A549 (cell line): Measurements from ENCODE around the gene LLPH. TPM values are rescaled to one million over a fixed set of nuclear protein-coding genes. Genes with fewer than 3 reads are reported as not detected.
A peak's percentile ranks its signal among the peaks of the same experiment; 100 is the strongest.

Experiments used
- ATAC-seq, 2 experiments: fragments of 200-7000 bp in 1 of 2; fragments of >200 bp in 1 of 2; cut with Nextera tagmentation in 1 of 2; cut with Tn5 transposase in 1 of 2; 3 replicates each; pipeline versions ENCODE4 v1.8.0 to v1.9.1; 2018 to 2020; ENCODE audit warnings: mild to moderate bottlenecking in 1 of 2, moderate library complexity in 1 of 2
- CTCF ChIA-PET: fragments of 300-600 bp; sonication (Branson Sonifier 250); formaldehyde crosslinking; extraction: SDS; loops from one replicate; lab custom pipeline; 2021; ENCODE audit warnings: antibody characterized with exemption, inconsistent platforms; lab: Yijun Ruan, JAX
- POLR2A ChIA-PET: fragments of 350-600 bp; formaldehyde crosslinking; extraction: SDS; loops from one replicate; lab custom pipeline; 2021; ENCODE audit warnings: antibody characterized with exemption, inconsistent platforms; lab: Yijun Ruan, JAX
- DNase-seq, 2 experiments: peaks; one replicate each; pipeline versions ENCODE4 v3.0.0 to v3.0.0-alpha.2; 2011 to 2016; ENCODE audit warnings: low read depth in 1 of 2, low spot score in 1 of 2
- FAIRE-seq: peaks from 2 replicates; lab custom pipeline; 2011; peaks lifted over from hg19 to GRCh38; lab: Jason Lieb, UNC
- H3K27ac ChIP-seq, 2 experiments: fragments of >200 bp; sonication (Bioruptor Twin); formaldehyde crosslinking; 3 replicates each; pipeline ENCODE4 v1.5.1; 2016 to 2017
- H3K4me1 ChIP-seq: fragments of >200 bp; sonication (Bioruptor Twin); formaldehyde crosslinking; 3 replicates; pipeline ENCODE4 v1.6.1; 2016
- H3K4me2 ChIP-seq: fragments of >200 bp; sonication (Bioruptor Twin); formaldehyde crosslinking; 3 replicates; pipeline ENCODE4 v1.6.1; 2016
- H3K4me3 ChIP-seq: fragments of >200 bp; sonication (Bioruptor Twin); formaldehyde crosslinking; 3 replicates; pipeline ENCODE4 v1.5.1; 2016
- H3K9me3 ChIP-seq: fragments of >200 bp; sonication (Bioruptor Twin); formaldehyde crosslinking; 3 replicates; pipeline ENCODE4 v1.6.1; 2016
- BHLHE40 ChIP-seq: IDR thresholded peaks from 2 replicates; pipeline ENCODE4 v1.6.1; 2012; ENCODE audit warnings: low read depth, low read length, inconsistent platforms
- CBX8 ChIP-seq: fragments of 200-600 bp; sonication (generic); IDR thresholded peaks from 2 replicates; pipeline ENCODE4 v1.6.1; 2016
- CHD2 ChIP-seq: fragments of 150-350 bp; IDR thresholded peaks from 2 replicates; pipeline ENCODE4 v1.6.1; 2014; ENCODE audit warnings: low read length; ENCODE audit not compliant: partially characterized antibody
- CHD4 ChIP-seq: fragments of 200-600 bp; sonication (generic); IDR thresholded peaks from 2 replicates; pipeline ENCODE4 v1.6.1; 2016; ENCODE audit warnings: antibody characterized with exemption, mild to moderate bottlenecking, borderline replicate concordance
- EHMT2 ChIP-seq: fragments of 200-600 bp; sonication (generic); IDR thresholded peaks from 2 replicates; pipeline ENCODE4 v1.6.1; 2016; ENCODE audit warnings: antibody characterized with exemption, low read depth, mild to moderate bottlenecking, moderate library complexity
- EP300 ChIP-seq, 2 experiments: fragments of >200 bp; sonication (Bioruptor Twin); formaldehyde crosslinking; IDR thresholded peaks; 2 replicates in 1 of 2; 3 replicates in 1 of 2; pipeline ENCODE4 v1.6.1; 2016 to 2017
- ESRRA ChIP-seq: fragments of 150-350 bp; IDR thresholded peaks from 2 replicates; pipeline ENCODE4 v1.6.1; 2014; ENCODE audit warnings: mild to moderate bottlenecking, low read length, borderline replicate concordance
- FOSB ChIP-seq: fragments of 250-450 bp; sonication (Bioruptor Pico); IDR thresholded peaks from 2 replicates; pipeline ENCODE4 v1.5.0; 2020; ENCODE audit warnings: mild to moderate bottlenecking, moderate library complexity
- FOSL2 ChIP-seq, 2 experiments: fragments of 450-650 bp in 1 of 2; fragments of >200 bp in 1 of 2; sonication (Bioruptor Twin) in 1 of 2; formaldehyde crosslinking; IDR thresholded peaks; 2 replicates each; pipeline versions ENCODE4 v1.5.0 to v1.6.1; 2016 to 2020; ENCODE audit warnings: mild to moderate bottlenecking in 1 of 2, moderate library complexity in 1 of 2
- HDAC2 ChIP-seq: fragments of 200-600 bp; sonication (generic); IDR thresholded peaks from 2 replicates; pipeline ENCODE4 v1.6.1; 2016
- HEYL ChIP-seq: fragments of 250-450 bp; sonication (Bioruptor Pico); IDR thresholded peaks from 2 replicates; pipeline ENCODE4 v1.8.0; 2021; ENCODE audit warnings: mild to moderate bottlenecking, moderate library complexity
- HOXA7 ChIP-seq: fragments of 250-450 bp; sonication (Bioruptor Pico); IDR thresholded peaks from 2 replicates; pipeline ENCODE4 v1.5.0; 2020; ENCODE audit warnings: mild to moderate bottlenecking, moderate library complexity
- HOXB13 ChIP-seq: fragments of 250-450 bp; sonication (Bioruptor Pico); IDR thresholded peaks from 2 replicates; pipeline ENCODE4 v1.5.0; 2020; ENCODE audit warnings: low read depth, mild to moderate bottlenecking, moderate library complexity
- HOXB5 ChIP-seq: fragments of 250-450 bp; sonication (Bioruptor Pico); IDR thresholded peaks from 2 replicates; pipeline ENCODE4 v1.5.0; 2020; ENCODE audit warnings: mild to moderate bottlenecking, moderate library complexity
- KDM1A ChIP-seq: fragments of 200-600 bp; sonication (generic); IDR thresholded peaks from 2 replicates; pipeline ENCODE4 v1.6.1; 2016; ENCODE audit warnings: low read depth, mild to moderate bottlenecking
- MAZ ChIP-seq: fragments of 150-350 bp; IDR thresholded peaks from 2 replicates; pipeline ENCODE4 v1.6.1; 2014; ENCODE audit warnings: antibody characterized with exemption, low read depth, low read length, borderline replicate concordance
- MYC ChIP-seq: IDR thresholded peaks from 2 replicates; pipeline ENCODE4 v1.6.1; 2012; ENCODE audit warnings: mild to moderate bottlenecking, inconsistent platforms, low read length, improper control_type of control experiment, borderline replicate concordance
- NPAS2 ChIP-seq: fragments of 250-450 bp; sonication (Bioruptor Pico); IDR thresholded peaks from 2 replicates; pipeline ENCODE4 v1.8.0; 2022; ENCODE audit warnings: mild to moderate bottlenecking, moderate library complexity, borderline replicate concordance
- NR3C1 ChIP-seq: fragments of >200 bp; sonication (Bioruptor Twin); formaldehyde crosslinking; IDR thresholded peaks from 3 replicates; pipeline ENCODE4 v1.6.1; 2017
- PHF8 ChIP-seq: fragments of 200-600 bp; sonication (generic); IDR thresholded peaks from 2 replicates; pipeline ENCODE4 v1.6.1; 2016; ENCODE audit warnings: low read depth, mild to moderate bottlenecking, antibody characterized with exemption, moderate library complexity, borderline replicate concordance
- POLR2A ChIP-seq: IDR thresholded peaks from 2 replicates; pipeline ENCODE4 v1.6.1; 2012; ENCODE audit warnings: mild to moderate bottlenecking, low read length
- POLR2AphosphoS2 ChIP-seq: conservative IDR thresholded peaks from 2 replicates; pipeline ENCODE4 v1.6.1; 2012; ENCODE audit warnings: low read length, improper control_type of control experiment, inconsistent platforms
- RARB ChIP-seq: fragments of 250-450 bp; sonication (Bioruptor Pico); IDR thresholded peaks from 2 replicates; pipeline ENCODE4 v1.8.0; 2021; ENCODE audit warnings: mild to moderate bottlenecking, moderate library complexity
- RCOR1 ChIP-seq: fragments of 150-350 bp; IDR thresholded peaks from 2 replicates; pipeline ENCODE4 v1.6.1; 2014; ENCODE audit warnings: antibody characterized with exemption, low read length, low read depth
- RNF2 ChIP-seq: fragments of 200-600 bp; sonication (generic); IDR thresholded peaks from 2 replicates; pipeline ENCODE4 v1.6.1; 2016; ENCODE audit warnings: low read depth, mild to moderate bottlenecking, antibody characterized with exemption, moderate library complexity, borderline replicate concordance
- SREBF2 ChIP-seq: fragments of 450-650 bp; IDR thresholded peaks from 2 replicates; pipeline ENCODE4 v1.6.1; 2014; ENCODE audit warnings: mild to moderate bottlenecking, moderate library complexity
- ZFP36 ChIP-seq: fragments of 450-650 bp; IDR thresholded peaks from 2 replicates; pipeline ENCODE4 v1.6.1; 2014; ENCODE audit warnings: borderline replicate concordance; ENCODE audit not compliant: partially characterized antibody
- ZSCAN20 ChIP-seq: fragments of 250-450 bp; sonication (Bioruptor Pico); IDR thresholded peaks from 2 replicates; pipeline ENCODE4 v1.8.0; 2022; ENCODE audit warnings: mild to moderate bottlenecking, moderate library complexity
- WGBS: methylation state at CpG from one replicate; pipeline ENCODE4 v1.1.6; 2017; ENCODE audit errors: missing lambda C conversion rate; 5-methylcytosine and 5-hydroxymethylcytosine counted together
- polyA plus RNA-seq, 4 experiments: library from polyadenylated mRNA; depleted of rRNA in 3 of 4; stranded (reverse); fragments of >200 nt; fragmentation: RNase III in 1 of 4; extraction: RNeasy Plus Mini Kit Qiagen cat#74134 plus additional on column Dnase treatment in 1 of 4; gene quantifications; 2 replicates in 3 of 4; 3 replicates in 1 of 4; pipeline ENCODE4 v1.2.3, GENCODE V29; 2011 to 2017
- TF ChIP-seq, protein P1 (sequence below): fragments of >200 bp; sonication (Bioruptor Twin); formaldehyde crosslinking; IDR thresholded peaks from 2 replicates; pipeline ENCODE4 v1.6.1; 2016
- TF ChIP-seq, protein P2 (sequence below): fragments of >200 bp; sonication (Bioruptor Twin); formaldehyde crosslinking; IDR thresholded peaks from 3 replicates; pipeline ENCODE4 v1.5.1; 2016
- TF ChIP-seq, protein P3 (sequence below): fragments of 200-600 bp; sonication (generic); IDR thresholded peaks from 2 replicates; pipeline ENCODE4 v1.6.1; 2016; ENCODE audit warnings: antibody characterized with exemption, mild to moderate bottlenecking, moderate library complexity

The LLPH gene
- polyA plus RNA-seq, 2 of the 4 experiments (the other 2 are of a cell fraction) = 32.4 to 54.5 TPM

DNA sequence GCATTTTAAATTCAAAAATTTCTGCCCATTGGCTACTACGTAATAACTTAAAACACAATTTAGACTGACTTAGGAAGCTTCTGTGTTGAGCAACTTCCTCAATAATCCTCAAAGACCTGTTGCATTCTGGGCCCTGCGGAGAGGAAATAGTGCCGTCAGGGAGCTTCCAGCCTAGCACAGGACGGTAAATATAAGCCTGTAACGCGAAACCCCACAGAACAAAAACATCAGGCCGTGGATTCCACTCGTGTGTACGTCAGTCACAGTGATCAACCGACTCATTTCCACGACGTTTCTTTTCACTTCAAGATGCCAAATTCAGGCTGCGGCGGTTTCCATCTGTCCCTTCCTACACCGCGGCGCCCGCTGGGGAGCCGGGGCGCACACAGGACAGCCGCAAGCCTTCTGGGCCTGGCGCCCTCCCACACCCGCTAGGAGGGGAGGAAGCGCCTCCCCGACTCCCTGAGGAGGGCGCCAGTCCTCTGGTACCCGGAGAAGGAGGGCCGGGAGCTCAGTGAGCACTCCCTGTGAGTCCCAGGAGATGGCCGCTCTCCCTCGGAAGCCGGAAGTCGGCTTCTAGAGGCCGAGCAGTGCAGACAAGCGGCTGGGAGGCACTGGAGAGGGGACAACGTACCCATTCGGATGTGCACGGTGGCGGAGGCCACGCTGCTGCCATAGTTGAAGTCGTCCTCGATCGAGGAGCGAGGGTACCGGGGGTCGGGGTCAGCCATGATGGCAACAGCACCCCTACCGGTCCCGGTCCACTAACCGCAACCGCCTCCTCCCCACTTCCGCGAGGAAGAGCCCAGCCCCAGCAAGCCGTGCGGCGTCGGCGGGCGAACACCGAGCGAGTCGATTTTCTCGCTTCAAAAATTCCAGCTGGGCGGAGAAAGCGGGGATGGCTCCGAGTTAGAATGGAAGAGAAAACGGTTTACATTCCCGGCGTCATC, 38.9 kb upstream of the LLPH start, which contains the start of gene TMBIM4 (continued):
- no peak for TF ChIP-seq RNF2
- peak; percentile 75 for TF ChIP-seq HOXB13 (CRISPR knock-in tag)
- peak; percentile 8; the same call in 1 of the 2 replicates for TF ChIP-seq MAZ
- 0 out of 2 replicates have a peak, but pooled peaks have one; percentile 20 for TF ChIP-seq FOSB (CRISPR knock-in tag)
- TF ChIP-seq RARB (CRISPR knock-in tag) = peak; percentile 77; the same call in 1 of the 2 replicates
- TF ChIP-seq HOXA7 (CRISPR knock-in tag) = no peak
- no peak for TF ChIP-seq RCOR1
- TF ChIP-seq PHF8 = peak; percentile 92
- TF ChIP-seq BHLHE40 = no peak
- TF ChIP-seq HEYL (CRISPR knock-in tag) = no peak; the same call in 1 of the 2 replicates
- no peak for TF ChIP-seq FOSL2 (IDR thresholded peaks at IDR 0.05)
- peak; percentile 29; the same call in 1 of the 2 replicates for TF ChIP-seq FOSL2 (CRISPR knock-in tag; IDR thresholded peaks at IDR 0.05)
- TF ChIP-seq CBX8 = no peak
- TF ChIP-seq POLR2AphosphoS2 = no peak
- no peak for TF ChIP-seq ZFP36
- TF ChIP-seq, protein P1, sequence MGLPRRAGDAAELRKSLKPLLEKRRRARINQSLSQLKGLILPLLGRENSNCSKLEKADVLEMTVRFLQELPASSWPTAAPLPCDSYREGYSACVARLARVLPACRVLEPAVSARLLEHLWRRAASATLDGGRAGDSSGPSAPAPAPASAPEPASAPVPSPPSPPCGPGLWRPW = no peak
- TF ChIP-seq EP300 (IDR thresholded peaks at IDR 0.05) = no peak
- TF ChIP-seq NR3C1 = no peak

DNA sequence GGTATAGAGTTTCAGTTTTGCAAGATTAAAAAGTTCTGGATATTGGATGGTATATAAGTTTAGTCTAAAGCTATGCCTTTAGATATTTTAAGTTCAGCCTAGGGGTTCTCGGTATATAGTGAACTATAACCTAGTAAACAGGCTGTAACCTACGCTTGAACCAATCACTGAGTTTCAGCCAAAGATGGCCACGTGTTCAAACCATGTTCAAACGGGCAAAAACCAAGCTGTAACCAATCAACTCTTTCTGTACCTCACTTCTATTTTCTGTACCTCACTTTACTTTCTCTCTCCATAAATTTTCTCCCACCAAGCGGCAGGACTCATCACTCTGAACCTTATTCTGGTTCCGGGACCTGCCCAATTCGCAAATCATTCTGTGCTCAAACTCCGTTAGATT, 37.9 kb upstream of the LLPH start:
- peaks cover 12% of the 10 kb centered on the region for H3K9me3 ChIP-seq
- H3K27ac ChIP-seq = peak overlapping the region; percentile 94 to 99
- TF ChIP-seq PHF8 (no peak), ZSCAN20 (CRISPR knock-in tag) (no peak), EP300 (IDR thresholded peaks at IDR 0.05) (no peak), EHMT2 (no peak), HEYL (CRISPR knock-in tag) (no peak), CBX8 (no peak), HDAC2 (no peak), SREBF2 (no peak), MAZ (no peak), MYC (no peak), HOXA7 (CRISPR knock-in tag) (no peak), POLR2A (no peak), CHD2 (no peak), ESRRA (no peak), HOXB5 (CRISPR knock-in tag) (no peak), KDM1A (no peak), CHD4 (no peak), NPAS2 (CRISPR knock-in tag) (no peak)
- TF ChIP-seq, protein P2, sequence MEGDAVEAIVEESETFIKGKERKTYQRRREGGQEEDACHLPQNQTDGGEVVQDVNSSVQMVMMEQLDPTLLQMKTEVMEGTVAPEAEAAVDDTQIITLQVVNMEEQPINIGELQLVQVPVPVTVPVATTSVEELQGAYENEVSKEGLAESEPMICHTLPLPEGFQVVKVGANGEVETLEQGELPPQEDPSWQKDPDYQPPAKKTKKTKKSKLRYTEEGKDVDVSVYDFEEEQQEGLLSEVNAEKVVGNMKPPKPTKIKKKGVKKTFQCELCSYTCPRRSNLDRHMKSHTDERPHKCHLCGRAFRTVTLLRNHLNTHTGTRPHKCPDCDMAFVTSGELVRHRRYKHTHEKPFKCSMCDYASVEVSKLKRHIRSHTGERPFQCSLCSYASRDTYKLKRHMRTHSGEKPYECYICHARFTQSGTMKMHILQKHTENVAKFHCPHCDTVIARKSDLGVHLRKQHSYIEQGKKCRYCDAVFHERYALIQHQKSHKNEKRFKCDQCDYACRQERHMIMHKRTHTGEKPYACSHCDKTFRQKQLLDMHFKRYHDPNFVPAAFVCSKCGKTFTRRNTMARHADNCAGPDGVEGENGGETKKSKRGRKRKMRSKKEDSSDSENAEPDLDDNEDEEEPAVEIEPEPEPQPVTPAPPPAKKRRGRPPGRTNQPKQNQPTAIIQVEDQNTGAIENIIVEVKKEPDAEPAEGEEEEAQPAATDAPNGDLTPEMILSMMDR = no peak
- TF ChIP-seq, protein P3, sequence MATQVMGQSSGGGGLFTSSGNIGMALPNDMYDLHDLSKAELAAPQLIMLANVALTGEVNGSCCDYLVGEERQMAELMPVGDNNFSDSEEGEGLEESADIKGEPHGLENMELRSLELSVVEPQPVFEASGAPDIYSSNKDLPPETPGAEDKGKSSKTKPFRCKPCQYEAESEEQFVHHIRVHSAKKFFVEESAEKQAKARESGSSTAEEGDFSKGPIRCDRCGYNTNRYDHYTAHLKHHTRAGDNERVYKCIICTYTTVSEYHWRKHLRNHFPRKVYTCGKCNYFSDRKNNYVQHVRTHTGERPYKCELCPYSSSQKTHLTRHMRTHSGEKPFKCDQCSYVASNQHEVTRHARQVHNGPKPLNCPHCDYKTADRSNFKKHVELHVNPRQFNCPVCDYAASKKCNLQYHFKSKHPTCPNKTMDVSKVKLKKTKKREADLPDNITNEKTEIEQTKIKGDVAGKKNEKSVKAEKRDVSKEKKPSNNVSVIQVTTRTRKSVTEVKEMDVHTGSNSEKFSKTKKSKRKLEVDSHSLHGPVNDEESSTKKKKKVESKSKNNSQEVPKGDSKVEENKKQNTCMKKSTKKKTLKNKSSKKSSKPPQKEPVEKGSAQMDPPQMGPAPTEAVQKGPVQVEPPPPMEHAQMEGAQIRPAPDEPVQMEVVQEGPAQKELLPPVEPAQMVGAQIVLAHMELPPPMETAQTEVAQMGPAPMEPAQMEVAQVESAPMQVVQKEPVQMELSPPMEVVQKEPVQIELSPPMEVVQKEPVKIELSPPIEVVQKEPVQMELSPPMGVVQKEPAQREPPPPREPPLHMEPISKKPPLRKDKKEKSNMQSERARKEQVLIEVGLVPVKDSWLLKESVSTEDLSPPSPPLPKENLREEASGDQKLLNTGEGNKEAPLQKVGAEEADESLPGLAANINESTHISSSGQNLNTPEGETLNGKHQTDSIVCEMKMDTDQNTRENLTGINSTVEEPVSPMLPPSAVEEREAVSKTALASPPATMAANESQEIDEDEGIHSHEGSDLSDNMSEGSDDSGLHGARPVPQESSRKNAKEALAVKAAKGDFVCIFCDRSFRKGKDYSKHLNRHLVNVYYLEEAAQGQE = no peak
- no peak for ATAC-seq
- peaks cover 6% of the 10 kb centered on the region for H3K4me1 ChIP-seq
- H3K4me3 ChIP-seq = peak overlapping the region; percentile 56
- H3K4me2 ChIP-seq = peak overlapping the region; percentile 95
- ChIA-PET CTCF (interaction anchor here (0.7 to 2.2 kb wide), 10 partner anchors 9 to 525 kb away, joined by 3 to 16 read pairs (median 6); partner anchors contain the start of gene LLPH), POLR2A (interaction anchor here (0.6 to 2.1 kb wide), 12 partner anchors 10 to 1101 kb away, joined by 3 to 30 read pairs (median 8); partner anchors contain the start of genes CAND1, HELB and LLPH)
- DNase-seq = no peak
- 84% methylated on average over 8 of the region's 8 CpGs for WGBS
- no peak for FAIRE-seq
